Erythroblast (primary cell): ENCODE data around the gene PRIMA1.
A peak's percentile ranks its signal among the peaks of the same experiment; 100 is the strongest.

ENCODE experiments used
- DNase-seq, 2 experiments: peaks; one replicate each; lab custom pipeline; 2025; lab: John Stamatoyannopoulos, UW
- GATA1 ChIP-seq: IDR thresholded peaks from 2 replicates; pipeline ENCODE4 v1.6.1; 2011; ENCODE audit warnings: low read depth, mild to moderate bottlenecking, control low read depth, low read length, moderate library complexity
- POLR2A ChIP-seq: IDR thresholded peaks from 2 replicates; pipeline ENCODE4 v1.6.1; 2011; ENCODE audit warnings: mild to moderate bottlenecking, low read length

The PRIMA1 gene

DNA sequence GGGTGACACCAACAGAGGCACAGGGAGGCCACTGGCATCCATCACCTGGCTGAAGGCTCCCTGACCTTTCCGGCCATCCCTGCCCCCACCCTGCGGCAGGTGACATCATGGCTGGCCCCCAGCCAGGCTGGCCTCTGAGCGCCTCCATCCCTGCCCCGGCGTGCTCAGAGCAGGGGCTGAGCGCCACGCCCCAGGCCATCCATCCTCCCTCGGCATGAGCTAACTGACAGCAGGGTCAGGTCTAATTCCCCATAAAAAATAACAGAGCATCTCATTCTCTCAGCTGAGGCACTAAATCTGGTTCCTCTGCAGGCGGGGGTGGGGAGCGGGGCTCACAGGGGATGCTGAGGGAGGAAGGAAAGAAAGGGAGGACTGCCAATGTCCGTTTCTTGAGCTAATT is 50.7 kb downstream of the PRIMA1 start:
- no peak for DNase-seq
- TF ChIP-seq POLR2A (no peak), GATA1 (no peak)

DNA sequence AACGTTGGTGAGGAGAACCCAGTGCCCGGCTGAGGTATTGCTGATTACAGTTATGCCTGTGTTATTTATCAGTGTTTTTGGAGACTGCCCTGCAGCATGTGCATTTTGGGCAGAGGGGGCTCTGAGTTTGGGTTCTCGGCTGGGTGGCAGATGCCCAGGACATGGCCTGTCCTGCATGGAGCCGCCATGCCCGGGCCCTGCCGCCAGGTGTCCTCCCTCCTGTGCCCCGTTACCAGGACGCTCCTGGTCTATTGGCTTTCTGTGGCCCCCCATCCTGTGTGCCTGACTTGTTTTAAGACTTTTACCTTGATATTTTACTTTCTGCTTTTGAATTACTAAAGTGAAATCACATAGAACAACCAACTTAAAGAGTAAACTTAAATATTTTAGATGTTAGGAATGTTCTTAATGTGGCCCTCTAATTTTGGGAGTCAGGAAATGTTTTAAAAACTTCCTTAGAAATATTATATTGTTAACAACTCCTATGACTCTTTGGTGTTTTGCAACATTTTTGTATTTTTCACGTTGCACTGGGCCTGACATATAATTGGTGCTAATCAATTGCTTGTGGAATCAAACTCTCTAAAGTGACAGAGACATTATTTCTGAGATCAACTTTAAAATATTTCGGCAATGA is 51.8 kb downstream of the PRIMA1 start:
- peak in 1 of 2 experiments; percentile 4 for DNase-seq

DNA sequence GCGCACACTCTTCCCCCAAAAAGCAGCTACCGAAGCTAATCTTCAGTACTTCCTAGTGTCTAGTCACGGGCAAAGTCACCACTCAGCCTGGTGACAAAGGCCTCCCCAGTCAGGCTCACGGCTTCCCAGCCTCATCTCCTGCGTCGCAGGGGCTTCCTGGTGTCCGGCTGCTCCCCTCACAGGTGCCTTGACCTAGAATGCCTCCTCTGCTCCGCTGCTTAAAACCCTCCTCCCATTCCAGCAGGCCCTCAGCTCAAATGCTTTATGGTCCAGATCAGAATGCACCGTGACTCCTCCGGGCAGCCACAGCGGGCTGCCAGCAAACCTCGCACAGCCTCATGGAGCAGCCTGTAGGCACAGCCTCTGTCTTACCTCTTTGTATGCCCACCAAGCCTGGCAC is 53.1 kb downstream of the PRIMA1 start:
- DNase-seq: no peak
- TF ChIP-seq GATA1 (no peak), POLR2A (no peak)

More for the DNA sequence above, 51.8 kb downstream of the PRIMA1 start:
- TF ChIP-seq GATA1 (no peak), POLR2A (no peak)

DNA sequence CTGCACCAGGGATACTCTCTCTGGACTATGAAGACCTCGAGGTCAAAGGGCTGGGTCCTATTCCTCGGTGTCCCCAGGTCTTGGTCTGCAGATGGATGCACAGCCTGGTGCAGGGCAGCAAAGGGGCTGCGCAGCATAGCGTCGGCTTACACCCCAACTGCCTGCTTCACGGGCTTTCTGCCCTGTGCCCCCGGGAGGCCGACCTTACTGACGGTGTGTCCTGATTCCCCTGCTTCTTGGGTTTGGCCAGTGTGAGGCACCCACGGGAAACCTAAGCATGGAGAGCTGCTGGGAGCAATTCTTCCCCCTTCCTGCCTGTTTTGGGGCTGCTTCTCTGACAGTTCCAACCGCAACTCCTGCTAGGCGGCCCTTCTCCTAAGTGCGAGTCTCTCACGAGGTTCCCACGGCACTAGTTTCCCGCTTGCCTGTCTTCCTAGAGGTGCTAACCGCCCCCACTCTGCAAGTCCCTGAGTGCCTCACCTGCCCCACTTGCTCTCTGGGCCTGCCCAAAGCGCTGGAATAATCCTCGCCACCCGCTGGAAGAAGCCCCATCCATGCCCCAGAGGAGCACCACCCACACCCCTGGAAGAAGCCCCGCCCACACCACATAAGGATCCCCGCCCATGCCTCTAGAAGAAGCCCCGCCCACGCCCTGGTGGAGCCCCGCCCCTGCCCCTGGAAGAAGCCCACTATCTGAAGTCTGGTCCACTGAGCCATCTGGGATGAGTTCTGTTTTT is 54.0 kb downstream of the PRIMA1 start:
- DNase-seq: peak; percentile 24 to 53
- TF ChIP-seq POLR2A (no peak), GATA1 (no peak)

DNA sequence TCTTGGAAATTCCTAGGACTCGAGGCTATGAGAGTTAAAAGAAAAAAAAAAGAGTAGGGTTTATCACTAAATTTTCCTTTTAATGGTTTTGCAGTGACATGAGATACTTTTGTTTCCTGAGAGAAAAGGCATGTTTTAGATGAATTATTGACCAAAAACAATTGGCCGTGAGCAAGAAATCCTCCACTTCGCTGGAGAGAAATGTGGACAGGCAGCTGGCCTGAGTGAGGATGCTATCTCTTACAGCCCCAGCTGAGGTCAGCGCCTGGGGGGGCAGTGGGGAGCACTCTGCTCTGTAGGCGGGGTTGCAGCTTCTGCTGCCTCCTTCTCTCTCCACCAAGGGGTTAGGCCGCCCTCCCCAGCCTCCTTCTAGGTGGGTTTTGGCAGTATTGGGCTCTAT is 54.7 kb downstream of the PRIMA1 start:
- no peak for TF ChIP-seq POLR2A
- TF ChIP-seq GATA1: no peak
- no peak for DNase-seq

DNA sequence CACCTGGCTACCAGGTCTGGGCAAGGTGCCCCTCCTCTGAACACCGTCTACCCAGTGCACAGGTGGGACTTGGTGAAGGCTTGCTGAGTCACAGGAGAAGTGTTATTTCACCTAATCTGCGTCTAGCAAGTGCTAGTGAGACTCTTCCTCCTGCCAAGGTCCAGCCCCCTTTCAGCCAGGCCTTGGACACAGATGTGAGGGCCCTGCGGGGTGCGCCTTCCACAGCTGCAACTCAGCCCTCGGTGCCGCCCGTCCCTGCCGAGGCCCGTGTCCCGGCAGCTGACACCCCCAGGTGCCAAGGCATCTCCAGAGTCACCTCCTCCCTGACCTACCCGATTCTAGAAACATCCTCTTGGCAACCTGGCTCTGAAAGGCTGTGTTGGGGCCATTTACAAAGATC is 55.1 kb downstream of the PRIMA1 start:
- no peak for TF ChIP-seq POLR2A
- TF ChIP-seq GATA1: no peak
- no peak for DNase-seq

DNA sequence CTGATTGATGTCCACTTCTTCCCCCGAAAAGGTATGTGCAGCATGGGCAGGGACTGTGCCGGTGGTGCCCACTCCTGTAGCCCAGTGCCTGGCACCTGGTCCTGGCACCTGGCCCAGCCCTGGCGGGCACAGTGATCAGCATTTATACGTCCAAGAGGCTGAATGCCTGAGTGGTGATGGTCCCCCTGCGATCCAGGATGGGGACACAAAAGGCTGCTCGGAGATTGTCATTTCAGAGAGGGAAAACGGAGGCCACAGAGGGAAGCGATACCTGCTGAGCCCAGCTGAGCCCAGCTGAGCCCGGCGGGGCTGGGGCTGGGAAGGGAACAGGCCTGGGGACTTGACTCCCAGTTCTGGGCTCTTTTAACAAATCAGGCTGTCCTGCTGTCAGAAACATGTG is 55.8 kb downstream of the PRIMA1 start:
- TF ChIP-seq POLR2A (no peak), GATA1 (no peak)
- DNase-seq: no peak

DNA sequence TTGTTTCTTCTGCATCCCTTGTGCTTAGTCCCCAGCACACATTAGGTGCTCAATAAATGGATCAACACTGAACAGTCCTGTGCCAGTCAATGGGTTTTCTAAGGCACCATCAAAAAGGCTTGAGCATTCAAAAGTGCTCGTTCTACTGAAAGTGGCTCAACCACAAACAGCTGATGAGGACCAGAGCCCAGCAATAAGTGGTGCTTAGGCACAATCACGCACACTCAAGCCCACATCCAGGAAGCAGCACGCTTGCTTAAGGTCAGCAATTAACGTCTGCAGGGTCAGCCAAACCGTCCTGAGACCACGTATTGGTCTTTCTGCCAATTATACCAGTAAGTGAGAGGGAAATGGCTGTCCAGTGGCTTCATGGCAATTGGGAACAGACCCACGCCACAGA is 56.5 kb downstream of the PRIMA1 start:
- TF ChIP-seq POLR2A (no peak), GATA1 (no peak)
- no peak for DNase-seq

DNA sequence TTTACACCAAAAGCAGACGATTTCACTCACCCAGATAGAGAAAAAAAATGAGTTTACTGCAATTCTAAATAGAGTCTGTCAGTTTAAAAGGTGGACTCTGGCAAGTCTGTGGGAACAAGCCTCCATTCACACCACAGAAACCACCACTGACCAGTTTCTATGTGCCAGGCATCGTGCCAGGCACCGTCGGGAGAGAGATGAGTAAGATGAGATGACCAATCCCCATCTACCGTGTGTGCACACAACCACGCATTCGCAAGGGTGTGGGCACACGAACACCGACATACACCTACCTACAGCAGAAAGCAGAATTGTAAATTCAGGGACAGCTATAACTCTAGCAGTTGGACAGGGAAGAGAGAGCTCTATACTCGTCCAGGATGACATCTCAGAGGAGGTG is 58.3 kb downstream of the PRIMA1 start:
- no peak for DNase-seq
- TF ChIP-seq GATA1 (no peak), POLR2A (no peak)

DNA sequence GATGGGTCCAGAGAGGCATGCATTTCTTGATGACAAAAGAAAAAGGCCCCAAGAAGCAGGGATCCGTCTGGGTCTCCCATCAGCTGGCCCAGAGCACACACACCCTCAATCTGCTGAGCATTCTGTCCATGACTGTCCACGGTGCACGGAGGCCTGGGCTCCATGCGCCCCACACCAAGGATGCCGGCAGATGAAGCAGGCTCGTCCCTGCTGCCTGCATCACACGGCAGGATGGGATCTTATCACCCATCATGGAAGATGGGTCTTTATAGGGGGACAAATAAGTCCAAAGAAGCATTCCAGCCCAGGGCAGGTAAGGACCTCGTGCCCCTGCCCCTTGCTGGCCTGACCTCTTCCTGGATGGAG is 59.7 kb downstream of the PRIMA1 start:
- DNase-seq: no peak
- no peak for TF ChIP-seq POLR2A
- no peak for TF ChIP-seq GATA1

DNA sequence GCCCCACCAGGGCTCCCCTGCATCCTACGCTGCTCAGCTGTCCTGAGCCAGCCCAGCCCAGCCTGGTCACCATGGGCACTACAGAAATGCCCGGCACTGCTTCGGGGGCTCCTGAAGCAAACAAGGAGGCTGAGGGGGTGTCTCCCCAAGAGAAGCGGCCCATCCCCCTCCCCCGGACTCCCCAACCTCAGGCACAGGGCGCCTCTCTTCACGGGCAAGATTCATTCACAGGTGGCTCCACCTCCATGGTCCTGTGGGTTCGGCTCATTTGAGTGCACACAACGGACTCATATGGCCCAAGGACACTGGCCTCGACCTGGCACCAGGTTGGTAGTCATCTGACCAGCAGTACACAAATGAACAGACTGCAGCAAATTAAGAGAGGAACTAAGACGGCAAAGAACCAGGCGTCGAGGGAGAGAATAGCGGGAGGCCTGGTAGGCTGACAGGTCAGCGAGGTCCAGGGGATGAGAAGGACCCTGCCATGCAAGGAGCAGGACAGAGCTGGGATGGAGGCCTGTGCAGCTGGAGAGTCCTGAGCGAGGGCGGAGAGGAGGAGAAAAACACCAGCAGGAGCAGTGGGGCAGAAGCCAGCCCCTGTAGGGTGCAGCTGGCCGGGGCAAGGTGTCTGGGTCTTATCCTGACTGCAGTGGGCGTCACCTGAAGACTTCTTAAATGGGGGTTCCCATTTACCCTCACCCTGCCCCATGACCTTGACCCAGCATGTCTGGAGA is 60.2 kb downstream of the PRIMA1 start:
- TF ChIP-seq GATA1 (no peak), POLR2A (no peak)
- no peak for DNase-seq

DNA sequence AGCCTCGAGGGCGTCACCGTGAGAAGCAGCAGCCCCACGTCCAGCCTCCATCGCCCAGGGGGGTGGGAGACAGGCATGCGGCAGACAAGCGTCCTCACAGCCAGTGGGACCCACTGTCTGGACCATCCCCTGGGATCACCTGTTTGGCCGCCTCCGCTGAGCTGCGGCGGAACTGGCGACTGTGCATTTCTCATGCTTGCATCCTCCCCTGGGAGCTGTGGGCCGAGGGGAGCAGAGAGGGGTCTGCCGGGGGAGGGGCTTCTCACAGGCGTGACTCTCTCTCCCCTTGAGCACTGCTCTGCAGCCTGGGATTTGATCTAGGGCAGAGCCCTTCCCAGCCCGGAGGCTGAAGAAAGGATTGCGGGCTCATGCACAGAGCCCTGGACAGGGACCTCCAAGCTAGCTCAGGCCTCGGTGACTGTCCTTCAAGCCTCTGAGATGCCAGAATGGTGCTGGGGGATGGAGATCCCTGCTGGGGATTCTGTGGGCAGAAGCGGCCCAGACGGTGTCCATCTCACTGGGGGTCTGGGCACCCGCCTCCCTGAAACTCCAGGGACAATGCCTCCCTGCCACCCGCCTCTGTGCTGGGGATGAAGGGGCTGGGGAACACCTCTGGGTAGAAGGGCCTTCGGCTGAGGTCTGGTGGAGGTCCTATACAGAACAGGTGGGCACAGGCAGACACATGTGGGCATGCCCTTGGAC is 61.1 kb downstream of the PRIMA1 start:
- DNase-seq: no peak
- TF ChIP-seq GATA1 (no peak), POLR2A (no peak)

DNA sequence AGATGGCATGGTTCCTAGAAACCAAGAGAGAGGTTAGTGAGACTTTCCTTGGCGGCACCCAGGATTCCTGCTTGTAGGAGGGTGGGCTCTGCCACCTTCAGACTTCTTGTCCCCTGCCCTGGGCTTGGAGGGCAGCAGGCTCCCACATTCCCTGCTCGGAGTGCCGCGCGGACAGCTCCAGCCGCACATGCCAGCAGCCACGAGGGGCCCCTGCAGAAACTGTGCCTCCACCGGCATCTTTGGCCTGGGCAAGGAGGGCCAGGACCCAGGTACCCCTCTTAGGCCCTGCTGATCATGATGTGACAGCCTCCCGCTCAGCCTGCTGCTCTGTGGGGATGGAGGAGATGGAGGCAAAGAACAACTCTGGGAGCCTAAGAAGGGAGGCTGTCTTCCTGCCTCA is 62.3 kb downstream of the PRIMA1 start:
- DNase-seq: no peak
- TF ChIP-seq GATA1: no peak

DNA sequence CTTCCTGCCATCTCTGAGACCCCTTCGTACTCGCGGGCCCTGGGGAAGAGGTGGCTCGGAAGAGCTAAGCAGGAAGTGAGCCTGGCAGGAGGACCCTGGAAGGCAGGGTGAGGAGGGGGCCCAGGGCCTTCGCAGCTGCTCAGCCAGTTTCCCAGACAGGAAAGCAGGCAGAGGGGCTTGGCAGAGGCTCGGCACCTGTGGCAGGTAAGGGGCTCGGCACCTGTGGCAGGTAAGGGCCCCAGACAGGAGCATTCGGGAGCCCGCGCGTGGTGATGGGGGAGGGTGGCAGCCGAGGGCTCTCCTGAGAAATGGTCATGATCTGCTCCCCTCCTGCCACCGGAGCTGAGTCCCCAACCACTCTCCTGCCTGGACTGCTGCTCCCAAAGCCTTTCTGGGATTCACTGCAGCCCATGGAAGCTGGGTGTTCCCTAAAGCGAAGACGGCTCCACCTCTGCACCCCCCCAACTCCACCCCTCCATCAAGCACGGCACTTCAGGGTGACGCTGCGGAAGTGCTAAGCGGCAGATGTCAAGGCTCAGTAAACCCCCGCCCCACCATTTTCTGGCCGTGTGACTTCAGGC is 63.2 kb downstream of the PRIMA1 start:
- DNase-seq: no peak
- TF ChIP-seq GATA1: no peak
- TF ChIP-seq POLR2A: no peak
